Measurements from ENCODE around the gene ATXN10. TPM values are rescaled to one million over a fixed set of nuclear protein-coding genes. Genes with fewer than 3 reads are reported as not detected.
"Not testable (repeated sequence)": the region's sequence is repeated elsewhere in the genome, so short reads cannot be mapped to it uniquely, and the experiment has no call there.

Gene ATXN10
- 100 to 1,000 TPM in 1 of 3 donors, 10 to 100 TPM in 2; 59.9 to 136 (median 66.8) TPM for total RNA-seq
- long read RNA-seq, donor 1, transcript ATXN10-201 (12 exons, 3,329 nt), result major isoform, 109 of 126 reads
- long read RNA-seq, donor 1, partial matches to known transcripts, result 7 of 126 reads
- long read RNA-seq, donor 1, other reads (novel, unspliced or antisense), result 9 of 126 reads
- long read RNA-seq, donor 2, transcript ATXN10-201 (12 exons, 3,329 nt), result major isoform, 36 of 43 reads
- long read RNA-seq, donor 2, partial matches to known transcripts, result 4 of 43 reads
- long read RNA-seq, donor 2, other reads (novel, unspliced or antisense), result 3 of 43 reads

GRCh38 chr22:45671783-45672563 is at the start of gene ATXN10:
Gene ATXN10 (plus strand): TSS chr22:45671834. CDS start chr22:45672064, 230 bp downstream.
- Histone ChIP-seq H3K9me3 (no peaks in the 10 kb centered on the region), H3K4me1 (ENCODE audit: low read depth) (peaks cover 10% of the 10 kb centered on the region), H3K36me3 (ENCODE audit: low read depth) (no peaks in the 10 kb centered on the region), H3K4me3 (peak within 1 kb of the TSS; percentile 72)
- no peak for TF ChIP-seq CTCF (IDR thresholded peaks at IDR 0.05)
- peak; percentile 53 to 72 (median 71) for DNase-seq
- peak; percentile 88 for ATAC-seq
- intact Hi-C loops (cut with DNase I, micrococcal nuclease), result no loop called here

- TF ChIP-seq CTCF (IDR thresholded peaks at IDR 0.05), result no peak
- Histone ChIP-seq H3K4me3 (no peak overlapping the region), H3K36me3 (ENCODE audit: low read depth) (no peaks in the 10 kb centered on the region), H3K4me1 (ENCODE audit: low read depth) (no peaks in the 10 kb centered on the region), H3K9me3 (no peaks in the 10 kb centered on the region)
- intact Hi-C loops (cut with DNase I, micrococcal nuclease), result no loop called here
- peak in 1 of 3 donors; percentile 25 for DNase-seq
- ATAC-seq, result no peak
Observed at GRCh38 chr22:45621836-45622600, 49.6 kb upstream of the ATXN10 start.

GRCh38 chr22:45623464-45624145 is 48.0 kb upstream of the ATXN10 start:
- DNase-seq; H3K4me1 ChIP-seq (ENCODE audit: low read depth); H3K36me3 ChIP-seq (ENCODE audit: low read depth); H3K9me3 ChIP-seq; intact Hi-C loops (cut with DNase I, micrococcal nuclease); H3K4me3 ChIP-seq; ATAC-seq: not testable (repeated sequence)

GRCh38 chr22:45626198-45626651 is 45.4 kb upstream of the ATXN10 start:
- Histone ChIP-seq H3K4me3 (no peak overlapping the region), H3K4me1 (ENCODE audit: low read depth) (no peaks in the 10 kb centered on the region), H3K36me3 (ENCODE audit: low read depth) (no peaks in the 10 kb centered on the region), H3K9me3 (no peaks in the 10 kb centered on the region)
- peak; percentile 82 to 84 (median 84) for DNase-seq
- intact Hi-C loops (cut with DNase I, micrococcal nuclease), result no loop called here
- no peak for TF ChIP-seq CTCF (IDR thresholded peaks at IDR 0.05)
- peak; percentile 97 for ATAC-seq

GRCh38 chr22:45627489-45628233 is 44.0 kb upstream of the ATXN10 start:
- Histone ChIP-seq H3K9me3 (no peaks in the 10 kb centered on the region), H3K36me3 (ENCODE audit: low read depth) (no peaks in the 10 kb centered on the region), H3K4me3 (no peak overlapping the region), H3K4me1 (ENCODE audit: low read depth) (no peaks in the 10 kb centered on the region)
- no peak for TF ChIP-seq CTCF (IDR thresholded peaks at IDR 0.05)
- intact Hi-C loops (cut with DNase I, micrococcal nuclease), result no loop called here
- peak in 1 of 3 donors; percentile 24 for DNase-seq
- no peak for ATAC-seq
